Stimulated activated CD4-positive, alpha-beta T cell treated with anti-CD3 and anti-CD28 coated beads, Interleukin-2, amount 100 ng/mL, for 48 hours (primary cell): Measurements from ENCODE around the gene RAB34.

ENCODE experiments used
- DNase-seq, 2 donors: peaks; one replicate each; pipeline ENCODE4 v3.0.0-alpha.2; 2020

RAB34 gene

GRCh38 chr17:28710861-28711722 lies 6.6 kb downstream of the RAB34 start:
- peak; percentile 92 to 94 for DNase-seq

- no peak for DNase-seq
These were observed 10.3 kb downstream of the RAB34 start for GRCh38 chr17:28707339-28707720.

GRCh38 chr17:28706471-28707338 lies 11.0 kb downstream of the RAB34 start:
- DNase-seq = no peak

- no peak for DNase-seq
These were observed 11.8 kb downstream of the RAB34 start for GRCh38 chr17:28705728-28706334.

- no peak for DNase-seq
These were observed 12.5 kb downstream of the RAB34 start for GRCh38 chr17:28705074-28705659.

GRCh38 chr17:28704219-28704858 lies 13.3 kb downstream of the RAB34 start:
- no peak for DNase-seq

- DNase-seq = no peak
These were observed 14.0 kb downstream of the RAB34 start for GRCh38 chr17:28703552-28704218.

- no peak for DNase-seq
These were observed 14.9 kb downstream of the RAB34 start for GRCh38 chr17:28702752-28703150.

- DNase-seq = no peak
These were observed 15.5 kb downstream of the RAB34 start for GRCh38 chr17:28702026-28702751.

- no peak for DNase-seq
These were observed 16.7 kb downstream of the RAB34 start for GRCh38 chr17:28700830-28701492.

GRCh38 chr17:28700278-28700677 lies 17.4 kb downstream of the RAB34 start:
- DNase-seq = no peak

GRCh38 chr17:28698253-28698941 lies 19.3 kb downstream of the RAB34 start:
- DNase-seq = no peak

- no peak for DNase-seq
These were observed 23.8 kb downstream of the RAB34 start for GRCh38 chr17:28693869-28694268.

GRCh38 chr17:28689011-28689410 lies 28.7 kb downstream of the RAB34 start:
- no peak for DNase-seq

GRCh38 chr17:28688481-28688880 lies 29.2 kb downstream of the RAB34 start:
- DNase-seq = no peak

GRCh38 chr17:28686296-28686695 lies 31.4 kb downstream of the RAB34 start:
- no peak for DNase-seq

- DNase-seq = no peak
These were observed 32.3 kb downstream of the RAB34 start for GRCh38 chr17:28685366-28685765.

- DNase-seq = no peak
These were observed 32.7 kb downstream of the RAB34 start for GRCh38 chr17:28684963-28685362.

GRCh38 chr17:28682655-28683054 lies 35.0 kb downstream of the RAB34 start:
- no peak for DNase-seq

- no peak for DNase-seq
These were observed 41.7 kb downstream of the RAB34 start for GRCh38 chr17:28675980-28676379.
